ENCODE data around the gene CINP. TPM values are rescaled to one million over a fixed set of nuclear protein-coding genes. Genes with fewer than 3 reads are reported as not detected.

Gene CINP
- total RNA-seq (2014; rRNA removed; shearing (Covaris generic)), result 43.6 and 47.6 TPM in 2 replicates

DNA sequence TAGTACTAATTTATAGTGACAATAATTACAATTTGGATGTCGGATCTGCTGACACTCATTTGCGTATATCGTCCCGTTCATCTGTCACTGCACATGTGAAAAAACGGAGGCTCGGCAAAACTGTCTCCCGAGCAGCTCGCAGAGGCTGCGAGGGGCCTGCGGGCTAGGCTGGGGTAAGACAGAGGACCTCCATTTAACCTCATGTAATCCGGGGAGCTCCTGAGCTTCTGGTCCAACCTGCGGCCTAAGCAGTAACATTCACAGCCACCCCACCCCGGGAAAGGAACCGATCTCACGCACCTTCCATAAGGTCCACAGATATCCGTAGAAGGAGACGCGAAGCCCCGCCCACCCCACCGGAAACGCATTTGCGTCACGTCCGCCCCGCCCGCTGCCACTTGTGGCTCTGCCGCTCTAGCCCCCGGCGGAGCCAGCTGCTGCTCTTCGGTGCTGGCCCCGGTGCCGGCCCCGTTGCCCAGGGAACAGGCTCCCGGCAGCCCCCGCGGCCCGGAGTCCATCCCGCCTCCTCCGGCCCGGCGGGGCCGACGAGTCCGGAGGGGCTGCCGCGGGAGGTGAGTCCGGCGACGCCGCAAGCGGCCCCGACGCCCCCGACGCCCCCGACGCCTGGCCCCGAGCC, at the start of gene CINP, which contains the start of gene TECPR2:
TSS of gene CINP (minus strand) at position 346 of the 637 bp plus-strand sequence. CDS start at position 307, 39 bp downstream.
TSS of gene TECPR2 (plus strand) at position 397 of the 637 bp plus-strand sequence. CDS start 13,781 bp downstream, outside the sequence.

DNA sequence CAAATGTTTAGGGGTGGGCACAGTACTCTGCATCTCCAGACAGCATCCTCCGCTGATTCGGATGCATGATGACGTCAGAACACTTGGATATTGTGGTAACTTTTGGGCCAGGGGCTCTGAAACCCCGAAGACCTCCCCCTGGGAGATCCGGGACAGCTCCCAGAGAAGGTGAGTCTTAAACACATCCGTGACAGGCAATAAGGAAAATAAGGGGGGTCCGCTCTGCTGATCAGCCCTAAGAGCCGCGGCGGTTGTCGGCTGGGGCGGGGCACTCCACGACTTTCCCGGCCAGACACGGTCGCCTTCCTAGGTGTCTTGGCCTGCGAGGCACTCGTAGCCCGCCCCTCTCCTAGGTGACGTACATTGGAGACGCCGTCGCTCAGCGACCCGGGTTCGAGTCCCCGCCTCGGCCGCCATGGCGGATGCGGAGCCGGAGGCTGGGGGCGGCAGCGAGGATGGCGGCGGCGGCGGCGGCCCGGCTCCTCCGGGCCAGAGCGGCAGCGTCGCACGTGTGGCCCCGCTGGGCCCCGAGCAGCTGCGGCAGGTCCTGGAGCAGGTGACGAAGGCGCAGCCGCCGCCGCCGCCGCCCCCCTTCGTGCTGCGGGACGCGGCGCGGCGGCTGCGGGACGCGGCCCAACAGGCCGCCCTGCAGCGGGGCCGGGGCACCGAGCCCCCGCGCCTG, 43.2 kb downstream of the CINP start, which contains the start of gene ZNF839:
TSS of gene ZNF839 (plus strand) at position 396 of the 682 bp plus-strand sequence. CDS start at position 416, 20 bp downstream.

DNA sequence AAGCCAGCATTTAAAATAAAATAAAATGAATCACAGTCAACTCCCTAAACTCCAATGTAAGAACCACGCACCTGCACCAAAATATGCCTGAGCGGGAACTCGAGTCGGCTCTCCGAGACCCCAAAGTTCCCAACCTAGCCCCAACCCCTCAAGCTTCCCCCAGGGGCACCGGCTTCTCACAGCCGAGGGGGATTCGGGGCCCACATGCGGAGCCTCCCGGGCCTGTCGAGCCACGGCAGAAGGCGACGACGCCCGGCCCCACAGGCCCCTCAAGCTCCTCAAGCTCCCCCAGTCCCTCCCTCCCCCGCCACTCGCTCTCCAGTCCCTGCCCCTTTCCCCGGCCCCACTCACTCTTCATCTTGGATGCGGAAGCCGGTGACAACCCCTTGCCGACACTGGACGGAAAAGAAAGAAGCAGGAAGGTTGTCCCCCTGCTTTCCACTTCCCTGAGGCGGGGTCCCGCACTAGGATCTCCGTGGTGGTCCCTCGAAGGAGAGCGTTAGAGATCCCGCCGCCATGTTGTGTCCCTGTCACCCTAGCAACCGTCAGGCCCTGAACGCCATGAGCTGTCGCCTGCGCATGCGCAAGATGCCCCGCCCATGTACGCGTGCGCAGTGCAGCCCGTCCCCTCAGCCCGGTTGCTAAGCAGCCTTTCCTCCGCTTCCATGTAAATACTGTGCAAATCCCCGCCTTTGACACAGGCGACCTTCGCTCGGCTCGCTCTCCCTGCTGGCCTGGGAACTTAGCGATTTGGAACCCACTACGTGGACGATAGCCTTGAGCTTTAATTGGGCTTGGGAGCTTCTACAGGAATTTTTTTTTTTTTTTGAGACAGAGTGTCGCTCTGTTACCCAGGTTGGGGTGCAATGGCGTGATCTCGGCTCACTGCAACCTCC, 57.8 kb downstream of the CINP start, which contains the start of gene MOK:
TSS of gene MOK (minus strand) at position 554 of the 896 bp plus-strand sequence. CDS start at position 358, 196 bp downstream.

Other genes starting within 250 kb of the CINP start
- gene WDR20, start 223.0 kb downstream of the CINP start, total RNA-seq (2014; rRNA removed; shearing (Covaris generic)), result 9.5 and 9.7 TPM in 2 replicates
- gene MOK, start 57.7 kb downstream of the CINP start, total RNA-seq (2014; rRNA removed; shearing (Covaris generic)), result 195 and 197 TPM in 2 replicates
- 9.7 and 13.1 TPM in 2 replicates for gene ZNF839, start 43.1 kb downstream of the CINP start, total RNA-seq (2014; rRNA removed; shearing (Covaris generic))
- gene TECPR2, start 51 bp upstream of the CINP start, total RNA-seq (2014; rRNA removed; shearing (Covaris generic)), result 4.4 and 6.2 TPM in 2 replicates
- 12.7 and 14.0 TPM in 2 replicates for gene ANKRD9, start 146.9 kb upstream of the CINP start, total RNA-seq (2014; rRNA removed; shearing (Covaris generic))
- gene RCOR1, start 229.8 kb upstream of the CINP start, total RNA-seq (2014; rRNA removed; shearing (Covaris generic)), result 8.4 and 8.5 TPM in 2 replicates

All from A375 (cell line).